NAMALWA (cell line): Measurements from ENCODE around the gene SERTAD3.
"Not testable (repeated sequence)": the region's sequence is repeated elsewhere in the genome, so short reads cannot be mapped to it uniquely, and the experiment has no call there.

Source experiments
- DNase-seq: peaks from one replicate; pipeline ENCODE4 v3.0.0-alpha.2; 2015; ENCODE audit warnings: low spot score

Gene SERTAD3

DNA sequence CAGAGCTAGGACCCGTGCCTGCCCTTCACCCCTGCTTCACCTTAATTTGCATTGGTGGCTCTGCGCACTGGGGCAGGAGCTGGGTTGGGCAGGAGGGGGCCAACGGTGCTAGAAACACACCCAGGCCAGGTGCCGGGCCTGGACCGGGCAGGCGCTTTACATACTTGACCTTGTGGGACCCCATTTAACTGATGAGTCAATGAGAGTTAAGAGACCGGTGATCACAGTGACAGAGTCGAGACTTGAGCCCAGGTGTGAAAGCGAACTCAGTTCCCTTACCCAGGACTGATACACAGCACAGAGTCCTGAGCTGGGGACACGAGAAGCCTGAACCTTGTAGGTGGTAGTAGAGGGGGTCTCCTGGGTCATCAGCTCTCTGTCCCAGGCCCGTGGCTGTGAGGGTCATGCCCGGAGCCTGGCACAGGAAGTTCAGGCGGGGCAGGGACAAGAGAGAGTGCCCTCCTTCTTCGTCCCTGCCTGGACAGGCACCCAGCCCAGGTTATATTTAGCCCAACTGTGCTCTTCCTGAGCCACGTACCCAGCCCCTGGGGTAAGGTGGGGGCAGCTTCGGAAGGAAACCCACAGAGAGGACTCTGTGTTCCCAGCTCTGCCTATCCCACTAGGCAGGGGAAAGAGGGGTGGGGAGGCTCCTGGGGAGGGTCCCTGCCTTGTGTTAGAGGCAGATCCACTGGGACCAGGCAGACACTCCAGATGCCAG is 32.9 kb downstream of the SERTAD3 start:
- no peak for DNase-seq

DNA sequence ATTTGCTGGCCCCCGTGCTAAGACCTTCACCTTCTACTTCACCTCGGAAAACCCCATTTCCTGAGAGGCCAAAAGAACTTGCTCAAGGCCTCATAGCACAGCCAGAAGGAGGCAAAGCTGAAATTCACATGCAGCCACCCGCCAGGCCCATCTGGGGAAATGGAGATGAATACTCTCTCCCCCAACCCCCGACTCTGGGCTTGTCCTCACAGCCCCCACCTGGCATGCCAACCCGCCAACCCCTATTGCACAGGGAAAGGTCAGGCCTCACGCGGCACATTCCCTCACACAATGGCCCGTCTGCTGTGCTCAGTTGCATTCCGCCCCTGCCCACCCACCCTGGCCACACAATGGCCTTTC is 34.1 kb downstream of the SERTAD3 start:
- DNase-seq: peak; percentile 28

DNA sequence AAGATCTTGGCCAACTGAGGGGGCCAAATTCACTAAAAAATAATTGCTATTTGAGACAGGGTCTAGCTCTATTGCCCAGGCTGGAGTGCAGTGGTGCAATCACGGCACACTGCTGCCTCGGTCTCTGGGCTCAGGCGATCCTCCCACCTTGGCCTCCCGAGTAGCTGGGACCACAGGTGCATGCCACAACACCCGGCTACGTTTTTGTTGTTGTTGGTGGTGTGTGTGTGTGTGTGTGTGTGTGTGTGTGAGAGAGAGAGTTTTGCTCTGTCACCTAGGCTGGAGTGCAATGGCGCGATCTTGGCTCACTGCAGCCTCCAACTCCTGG is 35.6 kb downstream of the SERTAD3 start:
- not testable (repeated sequence) for DNase-seq

DNA sequence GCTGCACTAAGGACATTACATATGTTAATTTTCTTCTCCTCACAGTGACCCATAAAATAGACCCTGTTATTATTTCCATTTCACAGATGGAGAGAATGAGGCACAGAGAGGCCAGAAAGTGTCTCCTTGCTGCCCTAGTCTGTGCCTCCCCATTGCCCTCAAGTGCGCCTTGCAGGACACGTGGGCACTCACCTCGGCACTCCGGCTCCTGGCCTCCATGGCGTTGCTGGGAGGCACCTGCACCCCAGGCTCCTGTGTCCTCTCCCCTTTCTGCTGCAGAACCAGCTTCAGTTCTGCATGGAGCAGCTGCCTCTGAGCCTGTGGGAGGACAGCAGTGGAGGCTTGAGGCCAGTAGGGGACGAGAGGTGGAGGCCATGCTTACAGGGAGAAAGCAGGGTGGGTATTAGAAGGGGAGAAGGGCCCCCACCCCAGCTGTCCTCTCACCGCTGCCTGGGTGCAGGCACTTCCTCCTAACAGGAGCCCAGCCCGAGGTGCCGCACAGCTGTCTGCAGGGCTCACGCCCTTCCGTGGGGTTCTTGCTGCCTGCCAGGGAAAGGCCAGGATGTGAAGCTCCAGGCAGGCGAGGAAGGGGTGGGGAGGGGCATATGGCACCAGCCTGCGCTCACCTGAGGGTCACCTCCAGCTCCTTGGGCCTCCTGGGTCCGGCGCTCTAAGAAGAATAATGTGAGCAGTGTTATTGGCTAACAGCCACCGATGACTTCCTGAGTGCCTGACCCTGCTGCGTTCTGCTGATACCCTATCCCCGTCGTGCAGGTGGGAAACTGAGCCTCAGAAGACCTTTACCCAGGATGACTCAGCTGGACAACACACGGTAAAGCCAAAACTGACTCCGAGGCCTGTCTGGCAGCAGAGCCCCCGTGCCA is 36.2 kb downstream of the SERTAD3 start:
- no peak for DNase-seq

DNA sequence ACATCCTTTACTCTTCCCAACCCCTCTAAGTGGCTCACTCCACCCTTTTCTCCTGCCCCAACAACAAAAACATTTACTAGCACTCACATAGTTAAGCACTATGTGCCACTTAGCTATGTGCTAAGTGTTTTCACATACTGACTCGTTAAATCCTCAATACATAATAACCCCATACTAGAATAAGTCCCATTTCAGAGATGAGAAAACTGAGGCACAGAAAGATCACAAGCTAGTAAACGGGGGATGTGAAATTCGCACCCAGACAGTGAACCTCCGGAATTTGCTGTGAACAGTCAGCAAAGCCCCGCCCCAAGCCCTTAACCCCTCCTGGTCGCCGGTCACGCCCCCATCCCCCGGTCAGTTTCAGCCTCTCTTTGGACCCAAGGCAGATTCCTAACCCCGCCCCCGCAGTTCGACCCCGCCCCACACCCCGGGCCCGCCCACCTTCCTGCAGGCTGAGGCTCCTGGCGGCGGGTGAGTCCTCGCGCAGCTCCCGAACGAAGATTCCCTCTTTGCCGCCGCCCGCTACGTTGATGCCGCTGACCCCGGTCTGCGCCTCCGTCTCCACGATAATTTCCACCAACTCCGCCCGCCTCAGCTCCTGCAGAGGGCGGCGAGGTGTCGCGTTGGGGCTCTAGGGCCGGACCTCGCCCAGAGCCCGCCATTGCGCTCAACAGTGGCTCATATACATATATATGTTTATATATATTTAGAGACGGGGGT is 40.7 kb downstream of the SERTAD3 start:
- DNase-seq: peak; percentile 90

DNA sequence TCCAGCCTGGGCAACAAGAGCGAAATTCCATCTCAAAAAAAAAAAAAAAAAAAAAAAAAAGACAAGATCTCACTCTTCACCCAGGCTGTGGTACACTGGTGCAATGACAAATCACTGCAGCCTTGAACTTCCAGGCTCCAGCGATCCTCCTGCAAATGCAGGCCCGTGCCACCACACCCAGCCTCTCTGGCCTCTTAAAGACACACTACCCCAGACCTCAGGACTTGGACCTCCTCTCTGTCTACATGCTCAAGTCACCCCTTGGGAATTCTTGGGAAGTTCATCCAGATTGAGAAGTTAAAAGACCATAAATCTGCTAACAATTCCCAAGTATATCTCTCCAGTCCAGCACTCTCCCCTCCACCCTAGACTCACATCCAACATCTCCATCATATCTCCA is 43.6 kb downstream of the SERTAD3 start:
- DNase-seq: no peak

DNA sequence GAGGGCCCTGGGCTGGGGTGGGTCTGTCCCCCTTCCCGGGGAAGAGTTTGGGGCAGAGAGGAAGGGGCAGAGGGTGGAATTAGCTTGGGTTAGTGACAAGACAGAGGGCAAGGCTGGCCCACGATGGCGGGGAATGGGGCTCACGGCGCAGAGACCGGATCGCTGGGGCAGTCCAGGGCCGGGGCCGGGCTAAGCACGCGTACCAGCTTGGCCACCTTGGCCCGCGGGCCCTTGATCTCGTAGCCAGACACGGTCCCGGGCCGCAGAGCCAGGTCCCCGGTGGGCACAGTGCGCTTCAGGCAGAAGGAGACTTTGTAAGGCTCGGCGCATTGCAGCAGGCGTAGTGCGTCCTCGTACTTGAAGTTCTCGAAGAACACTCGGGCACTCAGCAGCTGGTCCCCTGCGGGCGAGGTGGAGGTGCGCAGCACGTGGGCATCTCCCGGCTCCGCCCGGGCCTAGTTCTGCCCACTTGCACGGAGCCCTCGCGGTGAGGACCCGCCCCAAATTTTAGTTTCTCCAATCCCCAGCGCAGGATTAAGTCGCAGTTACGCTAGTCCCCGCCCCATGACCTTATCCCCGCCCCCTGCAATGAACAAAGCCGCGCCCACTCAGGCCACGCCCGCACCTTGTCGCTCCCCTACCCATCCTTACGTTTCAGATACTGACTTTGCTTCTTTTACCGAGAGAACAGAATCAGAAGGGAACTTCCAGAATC is 45.6 kb downstream of the SERTAD3 start:
- DNase-seq: peak; percentile 52

DNA sequence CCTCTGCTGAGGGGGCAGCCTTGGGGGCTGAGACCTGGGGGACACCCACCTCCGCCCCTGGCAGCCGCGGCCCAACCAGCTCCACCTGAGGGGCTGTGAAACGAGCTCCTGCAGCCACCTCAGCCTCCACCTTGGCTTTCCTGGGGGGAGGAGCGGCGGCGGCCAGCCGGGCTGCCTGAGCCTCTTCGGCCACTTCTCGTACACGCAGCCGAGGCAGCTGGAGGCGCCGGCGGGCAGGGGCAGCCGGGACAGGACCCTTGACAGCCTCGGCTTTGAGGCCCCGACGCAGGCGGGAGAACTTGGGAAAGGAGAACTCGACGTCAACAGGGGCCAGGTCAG is 46.6 kb downstream of the SERTAD3 start:
- no peak for DNase-seq

DNA sequence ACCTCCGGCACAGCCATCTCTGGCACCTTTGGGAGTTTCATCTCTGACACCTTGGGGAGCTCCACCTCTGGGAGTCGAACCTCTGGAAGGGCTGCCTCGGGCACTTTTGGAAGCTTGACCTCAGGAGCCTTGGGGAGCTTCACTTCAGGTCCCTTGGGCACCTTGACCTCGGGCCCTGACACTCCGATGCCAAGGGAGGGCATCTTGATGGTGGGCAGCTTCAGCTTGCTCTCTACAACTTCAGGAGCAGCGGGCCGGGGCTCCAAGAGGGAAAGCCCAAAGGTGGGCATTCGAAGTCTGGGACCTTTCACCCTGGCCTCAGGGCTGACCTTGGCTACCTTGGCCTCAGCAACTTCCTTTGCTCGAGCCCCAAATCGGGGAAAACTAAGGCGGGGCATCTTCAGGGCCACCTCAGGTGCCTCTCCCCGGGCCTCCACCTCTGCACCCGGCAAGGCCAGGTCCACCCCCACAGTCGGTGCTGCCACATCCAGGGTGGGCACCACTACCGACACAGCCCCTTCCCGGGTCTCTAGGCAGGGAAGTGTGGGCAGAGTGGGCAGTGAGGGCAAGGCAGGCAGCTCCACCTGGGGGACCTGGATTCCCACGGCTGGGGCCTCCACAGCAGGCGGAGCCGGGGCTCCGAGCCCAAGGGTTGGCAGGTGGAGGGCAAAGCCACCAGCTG is 47.1 kb downstream of the SERTAD3 start:
- no peak for DNase-seq

DNA sequence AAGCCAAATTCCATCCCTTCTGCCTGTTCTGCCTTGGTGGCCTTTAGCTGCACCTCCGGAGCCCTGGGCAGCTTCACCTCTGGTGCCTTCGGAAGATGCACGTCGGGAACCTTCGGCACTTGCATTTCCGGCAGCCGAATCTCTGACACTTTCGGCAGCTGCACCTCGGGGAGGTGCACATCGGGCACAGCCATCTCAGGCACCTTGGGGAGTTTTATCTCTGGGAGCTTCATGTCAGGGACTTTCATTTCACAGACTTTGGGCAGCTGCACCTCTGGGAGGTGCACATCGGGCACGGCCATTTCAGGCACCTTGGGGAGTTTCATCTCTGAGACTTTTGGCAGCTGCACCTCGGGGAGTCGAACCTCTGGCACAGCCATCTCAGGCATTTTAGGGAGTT is 48.2 kb downstream of the SERTAD3 start:
- no peak for DNase-seq

DNA sequence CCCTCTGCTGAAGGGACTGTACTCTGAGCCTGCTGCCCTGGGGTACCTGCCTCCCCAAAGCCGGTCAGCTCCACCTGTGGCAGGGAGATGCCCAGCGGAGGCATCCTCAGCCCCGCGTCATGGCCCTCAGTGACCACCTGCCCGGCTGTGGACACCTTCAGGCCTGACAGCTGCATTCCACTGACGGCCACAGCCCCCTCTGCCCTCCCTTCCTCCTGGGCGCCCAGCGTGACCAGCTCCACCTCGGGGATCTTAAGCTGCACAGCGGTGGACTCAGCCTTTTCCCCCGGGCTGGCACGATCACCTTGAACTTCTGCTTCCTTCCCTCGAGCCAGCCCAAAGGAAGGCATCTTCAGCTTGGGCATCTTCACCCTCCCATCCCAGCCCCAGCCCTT is 49.3 kb downstream of the SERTAD3 start:
- DNase-seq: no peak

DNA sequence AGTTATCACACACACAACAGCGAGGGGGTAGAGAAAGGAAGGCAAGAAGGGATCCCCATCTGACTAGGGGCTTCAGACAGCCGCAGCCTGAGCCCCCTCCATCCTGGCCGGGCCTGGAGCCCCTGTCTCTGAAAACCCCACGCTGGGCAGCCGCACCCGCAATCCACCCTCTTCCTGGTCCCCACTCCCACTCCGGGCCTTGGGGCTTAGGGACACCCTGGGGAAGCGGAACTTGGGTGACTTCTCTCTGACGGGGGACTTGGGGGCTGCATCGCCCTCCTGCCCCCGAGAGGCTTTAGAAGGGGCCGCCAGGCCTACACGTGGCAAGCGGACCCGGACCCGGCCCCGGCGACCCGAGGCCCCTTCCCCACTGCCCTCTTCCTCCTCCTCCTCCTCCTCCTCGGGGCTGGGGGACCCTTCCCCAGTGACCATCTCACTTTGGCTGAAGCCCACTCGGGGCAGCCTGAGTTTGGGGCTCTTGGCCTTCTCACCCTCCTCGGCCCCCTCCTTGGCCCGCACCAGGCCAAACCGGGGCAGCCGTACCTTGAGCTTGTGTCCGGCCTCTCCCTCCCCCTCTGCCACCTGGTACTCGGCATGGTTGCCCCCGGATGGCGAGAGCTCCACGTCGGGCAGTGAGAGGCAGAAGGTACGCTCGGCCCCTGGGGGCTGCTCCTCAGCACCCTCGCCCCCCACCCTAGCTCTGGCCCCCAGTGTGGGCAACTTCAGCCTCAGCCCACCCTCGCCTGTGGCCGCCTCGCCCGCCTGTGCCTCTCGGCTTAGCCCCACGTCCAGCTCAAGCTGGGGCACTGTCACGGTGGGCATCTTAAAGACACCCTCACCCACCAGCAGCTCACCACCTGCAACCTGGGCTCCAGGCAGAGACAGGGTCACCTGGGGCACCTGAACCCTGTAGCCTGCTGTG is 50.0 kb downstream of the SERTAD3 start:
- no peak for DNase-seq

DNA sequence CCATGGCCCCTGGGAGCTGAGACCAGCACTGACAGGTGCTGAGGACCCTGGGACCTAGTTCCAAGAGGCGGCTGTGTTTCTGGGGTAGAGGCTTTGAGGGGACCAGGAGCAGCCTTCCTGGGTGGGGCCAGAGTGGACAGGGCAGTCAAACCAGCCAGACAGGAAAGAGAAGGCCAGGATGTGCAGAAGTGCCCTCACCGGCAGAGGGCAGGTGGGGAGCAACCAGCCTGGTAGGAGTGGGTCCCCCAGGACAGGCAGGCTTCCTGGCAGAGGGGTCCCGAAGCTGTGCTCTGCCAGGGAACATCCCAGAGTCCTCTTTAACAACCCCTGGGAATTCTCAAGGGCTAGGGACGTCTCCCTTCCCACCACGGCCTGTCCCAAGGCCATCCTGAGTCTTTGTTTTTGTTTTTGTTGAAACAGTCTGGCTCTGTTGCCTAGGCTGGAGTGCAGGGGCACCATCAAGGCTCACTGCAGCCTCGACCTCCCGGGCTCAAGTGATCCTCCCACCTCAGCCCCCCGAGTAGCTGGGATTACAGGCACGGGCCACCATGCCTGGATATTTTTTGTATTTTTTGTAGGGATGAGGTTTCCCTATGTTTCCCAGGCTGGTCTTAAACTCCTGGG is 51.1 kb downstream of the SERTAD3 start:
- DNase-seq: no peak

DNA sequence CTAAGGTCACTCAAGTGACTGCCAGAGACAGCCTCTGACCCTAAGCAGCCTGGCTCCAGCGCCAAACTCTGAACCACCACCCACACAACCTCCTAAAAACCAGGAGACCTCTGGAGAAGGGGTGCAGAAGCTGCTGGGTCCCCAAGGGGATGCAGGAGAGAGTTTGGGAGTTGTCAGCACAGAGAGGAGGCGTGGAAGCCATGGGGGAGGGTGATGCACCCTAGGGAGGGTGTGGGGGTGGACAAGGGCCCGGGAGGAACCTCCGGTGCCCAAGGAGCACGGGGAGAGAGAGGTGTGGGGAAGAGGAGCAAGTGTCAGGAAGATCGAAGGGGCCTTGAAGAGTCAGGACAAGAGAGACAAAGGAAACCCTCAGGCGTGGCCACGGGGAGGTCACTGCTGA is 52.0 kb downstream of the SERTAD3 start:
- DNase-seq: no peak
